T-helper 17 cell (primary cell): ENCODE measurements around the gene PTX4. TPM values are rescaled to one million over a fixed set of nuclear protein-coding genes. Genes with fewer than 3 reads are reported as not detected.
A peak's percentile ranks its signal among the peaks of the same experiment; 100 is the strongest.

Source experiments
- ATAC-seq: fragments of 150-1000 bp; cut with Tn5 transposase; 2 replicates; pipeline ENCODE4 v1.10.0; 2021; ENCODE audit warnings: mild to moderate bottlenecking, moderate library complexity
- DNase-seq, 3 donors: peaks; one replicate each; pipeline versions ENCODE4 v3.0.0 to v3.0.0-alpha.2; 2020 to 2021
- H3K9me3 ChIP-seq: one replicate; pipeline ENCODE4 v1.7.0; 2013; ENCODE audit warnings: low read length, mild to moderate bottlenecking; ENCODE audit not compliant: control insufficient read depth, poor library complexity, severe bottlenecking
- H3K27ac Mint-ChIP-seq: one replicate; pipeline ENCODE4 v1.8.0; 2022; ENCODE audit warnings: mild to moderate bottlenecking, moderate library complexity, mixed read lengths
- H3K27me3 Mint-ChIP-seq: one replicate; pipeline ENCODE4 v1.8.0; 2022; ENCODE audit warnings: mixed read lengths
- H3K36me3 Mint-ChIP-seq: one replicate; pipeline ENCODE4 v1.8.0; 2022; ENCODE audit warnings: low read depth, mixed read lengths
- H3K4me1 Mint-ChIP-seq: one replicate; pipeline ENCODE4 v1.8.0; 2022; ENCODE audit warnings: mild to moderate bottlenecking, mixed read lengths
- H3K4me3 Mint-ChIP-seq: one replicate; pipeline ENCODE4 v1.8.0; 2022; ENCODE audit warnings: mild to moderate bottlenecking, moderate library complexity, mixed read lengths
- total RNA-seq, 4 donors: library from RNA in 2 of 4; stranded (reverse) in 2 of 4; gene quantifications; one replicate each; pipeline ENCODE4 v1.2.3 and lab custom pipeline; 2022 to 2026

The PTX4 gene
- total RNA-seq, 2 donors from 2014 or later: not detected

- H3K4me3 Mint-ChIP-seq: no peak overlapping the region
- H3K27me3 Mint-ChIP-seq: no peaks in the 10 kb centered on the region
- no peaks in the 10 kb centered on the region for H3K36me3 Mint-ChIP-seq
- peaks cover 9% of the 10 kb centered on the region for H3K4me1 Mint-ChIP-seq
- H3K27ac Mint-ChIP-seq: no peak overlapping the region
- ATAC-seq: no peak
- no peak for DNase-seq
- H3K9me3 ChIP-seq: no peaks in the 10 kb centered on the region
Measured at GRCh38 chr16:1464196-1464893, 24.4 kb downstream of the PTX4 start.

- DNase-seq: no peak
- no peaks in the 10 kb centered on the region for H3K9me3 ChIP-seq
- no peaks in the 10 kb centered on the region for H3K36me3 Mint-ChIP-seq
Measured at GRCh38 chr16:1461146-1461545, 27.6 kb downstream of the PTX4 start.

GRCh38 chr16:1460602-1461138, 28.1 kb downstream of the PTX4 start:
- H3K4me1 Mint-ChIP-seq: peaks cover 6% of the 10 kb centered on the region
- no peaks in the 10 kb centered on the region for H3K27me3 Mint-ChIP-seq
- H3K9me3 ChIP-seq: no peaks in the 10 kb centered on the region
- ATAC-seq (no peak), DNase-seq (no peak)
- H3K27ac Mint-ChIP-seq: no peak overlapping the region
- H3K4me3 Mint-ChIP-seq: no peak overlapping the region
- H3K36me3 Mint-ChIP-seq: no peaks in the 10 kb centered on the region

More at GRCh38 chr16:1461146-1461545, 27.6 kb downstream of the PTX4 start:
- Mint-ChIP-seq H3K27ac (no peak overlapping the region), H3K4me3 (no peak overlapping the region), H3K4me1 (peaks cover 6% of the 10 kb centered on the region), H3K27me3 (no peaks in the 10 kb centered on the region)
- ATAC-seq: no peak

GRCh38 chr16:1459967-1460366, 28.8 kb downstream of the PTX4 start:
- H3K27ac Mint-ChIP-seq: no peak overlapping the region
- H3K27me3 Mint-ChIP-seq: no peaks in the 10 kb centered on the region

GRCh38 chr16:1458977-1459341, 29.8 kb downstream of the PTX4 start:
- Mint-ChIP-seq H3K27me3 (no peaks in the 10 kb centered on the region), H3K27ac (peak overlapping the region; percentile 21), H3K36me3 (no peaks in the 10 kb centered on the region), H3K4me3 (no peak overlapping the region), H3K4me1 (peaks cover 2% of the 10 kb centered on the region)
- ATAC-seq: peak; percentile 81
- no peaks in the 10 kb centered on the region for H3K9me3 ChIP-seq
- DNase-seq: no peak

More at GRCh38 chr16:1459967-1460366, 28.8 kb downstream of the PTX4 start:
- ATAC-seq (no peak), DNase-seq (no peak)
- Mint-ChIP-seq H3K4me1 (peaks cover 6% of the 10 kb centered on the region), H3K4me3 (no peak overlapping the region), H3K36me3 (no peaks in the 10 kb centered on the region)
- no peaks in the 10 kb centered on the region for H3K9me3 ChIP-seq

- no peak for DNase-seq
- peaks cover 2% of the 10 kb centered on the region for H3K4me1 Mint-ChIP-seq
- H3K27ac Mint-ChIP-seq: peak overlapping the region; percentile 21
- no peaks in the 10 kb centered on the region for H3K36me3 Mint-ChIP-seq
- H3K4me3 Mint-ChIP-seq: no peak overlapping the region
- H3K27me3 Mint-ChIP-seq: no peaks in the 10 kb centered on the region
- H3K9me3 ChIP-seq: no peaks in the 10 kb centered on the region
- peak; percentile 52 for ATAC-seq
Measured at GRCh38 chr16:1458336-1458976, 30.3 kb downstream of the PTX4 start.

- no peaks in the 10 kb centered on the region for H3K9me3 ChIP-seq
- ATAC-seq: no peak
- H3K36me3 Mint-ChIP-seq: no peaks in the 10 kb centered on the region
- H3K27me3 Mint-ChIP-seq: no peaks in the 10 kb centered on the region
- peaks cover 2% of the 10 kb centered on the region for H3K4me1 Mint-ChIP-seq
- DNase-seq: no peak
- H3K27ac Mint-ChIP-seq: no peak overlapping the region
- H3K4me3 Mint-ChIP-seq: no peak overlapping the region
Measured at GRCh38 chr16:1457489-1458245, 31.1 kb downstream of the PTX4 start.

- Mint-ChIP-seq H3K36me3 (no peaks in the 10 kb centered on the region), H3K4me1 (no peaks in the 10 kb centered on the region), H3K27ac (no peak overlapping the region), H3K27me3 (no peaks in the 10 kb centered on the region), H3K4me3 (no peak overlapping the region)
- no peak for DNase-seq
- H3K9me3 ChIP-seq: no peaks in the 10 kb centered on the region
- ATAC-seq: no peak
Measured at GRCh38 chr16:1456951-1457350, 31.8 kb downstream of the PTX4 start.

GRCh38 chr16:1455190-1456171, 33.3 kb downstream of the PTX4 start:
- H3K27ac Mint-ChIP-seq: no peak overlapping the region
- H3K27me3 Mint-ChIP-seq: no peaks in the 10 kb centered on the region

GRCh38 chr16:1454561-1454960, 34.2 kb downstream of the PTX4 start:
- ATAC-seq (no peak), DNase-seq (no peak)
- H3K9me3 ChIP-seq: no peaks in the 10 kb centered on the region
- Mint-ChIP-seq H3K4me3 (no peak overlapping the region), H3K27me3 (no peaks in the 10 kb centered on the region), H3K27ac (no peak overlapping the region), H3K36me3 (no peaks in the 10 kb centered on the region), H3K4me1 (no peaks in the 10 kb centered on the region)

More at GRCh38 chr16:1455190-1456171, 33.3 kb downstream of the PTX4 start:
- no peaks in the 10 kb centered on the region for H3K9me3 ChIP-seq
- no peaks in the 10 kb centered on the region for H3K4me1 Mint-ChIP-seq
- H3K4me3 Mint-ChIP-seq: no peak overlapping the region
- ATAC-seq (no peak), DNase-seq (no peak)
- no peaks in the 10 kb centered on the region for H3K36me3 Mint-ChIP-seq

- no peaks in the 10 kb centered on the region for H3K4me1 Mint-ChIP-seq
- H3K9me3 ChIP-seq: no peaks in the 10 kb centered on the region
- H3K4me3 Mint-ChIP-seq: no peak overlapping the region
- DNase-seq: no peak
- no peak for ATAC-seq
- H3K27ac Mint-ChIP-seq: peak overlapping the region; percentile 4
- no peaks in the 10 kb centered on the region for H3K36me3 Mint-ChIP-seq
- H3K27me3 Mint-ChIP-seq: no peaks in the 10 kb centered on the region
Measured at GRCh38 chr16:1453316-1453715, 35.4 kb downstream of the PTX4 start.

- H3K36me3 Mint-ChIP-seq: no peaks in the 10 kb centered on the region
- DNase-seq: no peak
- no peak overlapping the region for H3K27ac Mint-ChIP-seq
- no peaks in the 10 kb centered on the region for H3K9me3 ChIP-seq
- H3K27me3 Mint-ChIP-seq: no peaks in the 10 kb centered on the region
- no peaks in the 10 kb centered on the region for H3K4me1 Mint-ChIP-seq
- H3K4me3 Mint-ChIP-seq: peak overlapping the region; percentile 39
- no peak for ATAC-seq
Measured at GRCh38 chr16:1452530-1452929, 36.2 kb downstream of the PTX4 start.
